GM12874 (cell line): Measurements from ENCODE around the gene MARCHF10.

ENCODE experiments used
- TF ChIP-seq, protein P1 (sequence below): IDR thresholded peaks from 2 replicates; pipeline ENCODE4 v1.5.1; 2011; ENCODE audit warnings: low read depth, mild to moderate bottlenecking, control low read depth, low read length, moderate library complexity; ENCODE audit not compliant: insufficient read depth

The MARCHF10 gene

DNA sequence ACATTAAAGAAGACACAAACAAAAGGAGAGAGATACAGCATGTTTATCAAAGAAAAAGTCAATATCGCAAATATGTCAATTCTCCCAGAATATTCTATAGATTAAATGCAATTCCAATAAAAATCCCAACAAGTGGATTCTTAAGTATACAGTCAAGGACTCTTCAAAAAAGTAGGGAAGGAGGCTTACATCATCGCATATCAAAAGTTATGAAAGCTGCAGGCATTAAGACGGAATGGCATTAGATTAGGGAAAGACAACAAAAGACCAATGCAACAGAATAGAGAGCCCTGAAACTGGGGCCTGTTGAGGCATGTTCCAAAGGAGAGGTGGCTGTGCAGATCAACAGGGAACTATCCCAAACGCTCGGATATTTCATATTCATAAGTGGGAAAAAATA is 76.0 kb downstream of the MARCHF10 start:
- TF ChIP-seq, protein P1, sequence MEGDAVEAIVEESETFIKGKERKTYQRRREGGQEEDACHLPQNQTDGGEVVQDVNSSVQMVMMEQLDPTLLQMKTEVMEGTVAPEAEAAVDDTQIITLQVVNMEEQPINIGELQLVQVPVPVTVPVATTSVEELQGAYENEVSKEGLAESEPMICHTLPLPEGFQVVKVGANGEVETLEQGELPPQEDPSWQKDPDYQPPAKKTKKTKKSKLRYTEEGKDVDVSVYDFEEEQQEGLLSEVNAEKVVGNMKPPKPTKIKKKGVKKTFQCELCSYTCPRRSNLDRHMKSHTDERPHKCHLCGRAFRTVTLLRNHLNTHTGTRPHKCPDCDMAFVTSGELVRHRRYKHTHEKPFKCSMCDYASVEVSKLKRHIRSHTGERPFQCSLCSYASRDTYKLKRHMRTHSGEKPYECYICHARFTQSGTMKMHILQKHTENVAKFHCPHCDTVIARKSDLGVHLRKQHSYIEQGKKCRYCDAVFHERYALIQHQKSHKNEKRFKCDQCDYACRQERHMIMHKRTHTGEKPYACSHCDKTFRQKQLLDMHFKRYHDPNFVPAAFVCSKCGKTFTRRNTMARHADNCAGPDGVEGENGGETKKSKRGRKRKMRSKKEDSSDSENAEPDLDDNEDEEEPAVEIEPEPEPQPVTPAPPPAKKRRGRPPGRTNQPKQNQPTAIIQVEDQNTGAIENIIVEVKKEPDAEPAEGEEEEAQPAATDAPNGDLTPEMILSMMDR: no peak

DNA sequence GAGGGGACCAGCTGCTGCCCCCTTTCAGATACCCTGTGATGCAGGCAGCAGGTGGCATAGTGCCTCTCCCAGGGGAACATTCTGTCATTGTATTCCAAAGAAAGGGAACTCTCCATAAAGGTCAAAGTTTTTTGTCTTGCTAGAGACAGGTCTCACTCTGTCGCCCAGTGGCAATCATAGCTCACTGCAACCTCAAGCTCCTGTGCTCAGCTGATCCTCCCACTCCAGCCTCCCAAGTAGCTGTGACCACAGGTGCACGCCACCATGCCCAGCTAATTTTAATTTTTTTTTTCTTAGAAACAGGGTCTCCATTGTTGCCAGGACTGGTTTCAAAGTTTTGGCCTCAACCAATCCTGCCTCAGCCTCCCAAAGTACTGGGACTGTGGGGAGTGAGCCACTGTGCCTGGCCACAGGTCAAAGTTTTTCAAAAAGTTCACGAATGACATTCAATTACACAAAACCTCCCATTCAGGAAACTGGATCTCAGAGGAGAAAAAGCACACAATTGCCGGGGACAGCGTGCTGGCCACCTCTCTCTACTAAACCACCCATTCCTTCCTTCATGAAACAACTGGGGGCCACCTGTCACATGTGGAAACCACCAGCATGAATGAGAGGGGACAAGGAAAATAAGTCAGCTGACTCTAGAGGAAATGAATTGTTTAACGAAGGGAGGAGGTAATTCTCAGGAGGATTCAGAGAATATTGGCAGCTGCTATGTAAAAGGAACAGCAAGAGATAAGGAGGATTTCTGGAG is 80.0 kb downstream of the MARCHF10 start:
- TF ChIP-seq, protein P1: no peak

- TF ChIP-seq, protein P1: no peak
Observed at GRCh38 chr17:62725791-62726249, 82.3 kb downstream of the MARCHF10 start.

DNA sequence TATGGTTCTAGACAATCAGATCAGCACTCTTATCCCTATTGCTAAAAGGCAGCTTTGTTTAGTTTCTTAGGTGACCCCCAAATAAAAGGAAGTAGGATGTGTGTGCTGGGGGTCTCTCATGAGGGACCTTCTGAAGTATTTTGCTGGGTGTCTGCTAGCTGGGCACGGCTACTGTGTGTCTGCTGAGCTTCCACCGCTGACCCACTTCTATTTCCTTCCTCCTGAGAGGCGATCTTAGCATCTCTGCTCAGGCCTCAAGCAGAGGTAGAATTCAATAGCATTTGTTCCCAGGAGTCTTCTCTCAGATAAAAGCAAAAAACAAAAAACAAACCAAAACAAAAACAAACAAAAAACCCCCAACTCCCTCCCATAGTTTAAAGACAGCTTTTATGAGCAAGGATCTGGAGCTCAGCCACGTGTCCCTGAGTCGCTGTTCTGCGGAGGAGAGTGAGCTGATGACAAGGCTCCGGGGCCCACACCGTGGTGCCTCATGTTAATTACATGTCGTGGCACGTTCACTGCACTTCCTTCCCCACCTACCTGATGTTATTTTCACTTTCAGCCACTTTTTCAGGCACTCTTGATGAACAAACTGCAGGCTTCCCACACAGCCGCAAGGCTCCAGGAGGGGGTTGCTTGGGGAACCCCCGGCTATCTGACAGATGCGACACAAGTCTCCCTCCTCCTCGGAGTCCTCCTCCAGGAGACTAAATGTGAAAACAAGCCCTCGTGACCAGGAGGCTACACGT is 83.5 kb downstream of the MARCHF10 start:
- TF ChIP-seq, protein P1: no peak

- TF ChIP-seq, protein P1: no peak
Observed at GRCh38 chr17:62723842-62724241, 84.3 kb downstream of the MARCHF10 start.

DNA sequence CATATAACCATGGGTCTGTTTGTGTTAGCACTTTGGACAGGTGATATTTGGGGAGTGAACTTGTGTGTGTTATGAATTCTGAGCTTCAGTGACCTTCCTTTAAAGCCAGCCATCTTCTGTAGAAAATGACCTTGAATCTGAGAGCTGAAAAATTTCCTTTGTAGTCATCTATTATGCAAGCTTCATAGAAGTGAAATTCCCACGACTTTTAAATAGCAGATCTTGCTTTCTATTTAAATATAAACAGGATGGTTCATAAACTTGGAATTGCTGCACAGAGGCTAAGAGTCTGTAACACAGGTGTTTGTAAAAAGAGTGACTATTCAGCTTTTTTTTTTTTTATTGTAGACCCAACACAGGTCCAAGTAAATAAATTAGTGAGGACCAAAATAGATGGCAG is 85.5 kb downstream of the MARCHF10 start:
- TF ChIP-seq, protein P1: no peak

DNA sequence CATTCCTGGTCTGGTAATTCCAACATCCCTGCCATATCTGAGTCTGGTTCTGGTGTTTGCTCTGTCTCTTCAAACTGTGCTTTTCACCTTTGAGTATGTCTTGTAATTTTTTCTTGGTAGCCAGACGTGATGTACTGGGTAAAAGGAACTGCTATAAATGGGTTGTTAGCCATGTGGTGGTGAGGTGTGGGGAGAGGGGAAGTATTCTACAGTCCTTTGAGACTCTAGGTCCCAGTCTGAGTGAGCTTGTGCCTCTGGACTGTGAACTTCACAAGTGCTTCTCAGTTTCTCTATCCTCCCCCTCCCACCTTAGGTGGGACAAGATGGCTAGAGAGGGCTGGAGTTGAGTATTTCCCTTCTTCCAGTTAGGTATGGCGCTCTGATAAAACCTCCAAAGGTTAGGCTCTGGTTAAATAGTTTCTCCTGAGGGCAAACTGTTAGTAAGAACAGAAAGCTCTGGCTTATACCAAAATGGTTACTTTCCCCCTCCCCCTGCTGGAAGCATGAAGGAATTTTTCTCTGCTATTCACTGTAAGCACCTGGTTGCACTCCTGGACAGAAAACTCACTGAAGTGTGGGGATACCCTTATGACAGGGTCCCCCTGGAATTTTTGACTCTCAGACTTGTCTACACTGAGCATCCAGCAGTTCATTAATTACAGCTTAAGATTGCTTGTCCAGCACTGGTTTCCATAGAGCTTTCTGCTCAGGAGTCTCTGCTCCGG is 87.8 kb downstream of the MARCHF10 start:
- TF ChIP-seq, protein P1: no peak
